ENCODE data around the gene GCKR. TPM values are rescaled to one million over a fixed set of nuclear protein-coding genes. Genes with fewer than 3 reads are reported as not detected.

GCKR gene
- total and polyA plus RNA-seq, 2 of the 13 experiments (the other 11 are each of a cell fraction or from before 2014, with no cell fraction given) = 15.2 to 48.3 TPM

DNA sequence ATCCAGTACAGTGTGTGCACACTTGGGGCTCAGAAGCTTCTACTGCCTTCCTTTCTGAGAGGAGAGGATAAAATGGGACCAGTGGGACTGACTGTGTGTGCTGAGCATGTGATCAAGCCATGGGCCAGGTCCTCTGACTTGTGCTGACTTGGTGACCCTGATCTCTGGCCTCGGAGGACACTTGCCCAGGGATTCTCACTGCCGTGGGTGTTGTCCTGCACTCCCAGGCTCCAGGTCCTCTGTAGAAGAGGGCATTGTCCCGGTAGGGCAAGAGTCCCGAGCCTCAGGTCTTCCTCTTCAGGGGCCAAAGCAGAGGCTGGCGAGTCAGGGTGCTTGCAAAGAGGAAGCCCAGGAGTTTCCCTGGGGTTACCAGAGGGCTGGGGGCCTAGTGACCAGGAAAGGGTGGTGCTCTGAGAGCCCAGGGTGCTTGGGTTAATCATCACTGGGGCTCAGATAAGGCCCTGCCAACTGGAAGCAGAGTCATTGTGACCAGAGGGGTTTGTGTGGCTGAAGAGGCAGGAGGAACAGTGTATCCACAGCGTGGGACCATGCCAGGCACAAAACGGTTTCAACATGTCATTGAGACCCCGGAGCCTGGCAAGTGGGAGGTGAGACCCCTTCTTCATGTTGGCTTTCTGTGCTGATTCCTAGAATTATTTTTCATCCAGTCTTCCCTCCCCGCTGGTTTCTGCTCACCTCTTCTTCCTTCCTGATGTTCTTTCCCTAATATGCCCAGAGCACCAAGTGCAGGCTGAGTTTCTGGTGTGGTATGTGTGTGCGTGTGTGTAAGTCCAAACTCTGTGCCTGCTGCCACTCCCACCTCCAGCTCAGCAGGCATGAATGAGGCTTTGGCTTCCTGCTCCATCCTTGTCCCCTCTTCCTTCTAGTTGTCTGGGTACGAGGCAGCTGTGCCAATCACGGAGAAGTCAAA lies at the start of gene GCKR (continued):
- TF ChIP-seq, protein P1, sequence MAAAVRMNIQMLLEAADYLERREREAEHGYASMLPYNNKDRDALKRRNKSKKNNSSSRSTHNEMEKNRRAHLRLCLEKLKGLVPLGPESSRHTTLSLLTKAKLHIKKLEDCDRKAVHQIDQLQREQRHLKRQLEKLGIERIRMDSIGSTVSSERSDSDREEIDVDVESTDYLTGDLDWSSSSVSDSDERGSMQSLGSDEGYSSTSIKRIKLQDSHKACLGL (CRISPR knock-in tag; IDR thresholded peaks at IDR 0.05) = peak; percentile 81
- TF ChIP-seq NCOA1 (CRISPR knock-in tag; IDR thresholded peaks at IDR 0.05) = no peak
- TF ChIP-seq HOXD1 (CRISPR knock-in tag; IDR thresholded peaks at IDR 0.05) = no peak
- no peak for TF ChIP-seq FOSL1 (CRISPR knock-in tag; IDR thresholded peaks at IDR 0.05; ENCODE audit: borderline replicate concordance)
- no peak for TF ChIP-seq ZNF383 (CRISPR knock-in tag; IDR thresholded peaks at IDR 0.05; ENCODE audit: borderline replicate concordance)
- peak; percentile 97 for TF ChIP-seq ZNF605 (CRISPR knock-in tag; IDR thresholded peaks at IDR 0.05)
- peak; percentile 60; the same call in 1 of the 2 replicates for TF ChIP-seq SMAD3 (CRISPR knock-in tag; IDR thresholded peaks at IDR 0.05)
- TF ChIP-seq DPF2 (CRISPR knock-in tag; IDR thresholded peaks at IDR 0.05; ENCODE audit: borderline replicate concordance, low read depth) = peak; percentile 45; the same call in 1 of the 2 replicates
- TF ChIP-seq, protein P2, sequence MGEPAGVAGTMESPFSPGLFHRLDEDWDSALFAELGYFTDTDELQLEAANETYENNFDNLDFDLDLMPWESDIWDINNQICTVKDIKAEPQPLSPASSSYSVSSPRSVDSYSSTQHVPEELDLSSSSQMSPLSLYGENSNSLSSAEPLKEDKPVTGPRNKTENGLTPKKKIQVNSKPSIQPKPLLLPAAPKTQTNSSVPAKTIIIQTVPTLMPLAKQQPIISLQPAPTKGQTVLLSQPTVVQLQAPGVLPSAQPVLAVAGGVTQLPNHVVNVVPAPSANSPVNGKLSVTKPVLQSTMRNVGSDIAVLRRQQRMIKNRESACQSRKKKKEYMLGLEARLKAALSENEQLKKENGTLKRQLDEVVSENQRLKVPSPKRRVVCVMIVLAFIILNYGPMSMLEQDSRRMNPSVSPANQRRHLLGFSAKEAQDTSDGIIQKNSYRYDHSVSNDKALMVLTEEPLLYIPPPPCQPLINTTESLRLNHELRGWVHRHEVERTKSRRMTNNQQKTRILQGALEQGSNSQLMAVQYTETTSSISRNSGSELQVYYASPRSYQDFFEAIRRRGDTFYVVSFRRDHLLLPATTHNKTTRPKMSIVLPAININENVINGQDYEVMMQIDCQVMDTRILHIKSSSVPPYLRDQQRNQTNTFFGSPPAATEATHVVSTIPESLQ (CRISPR knock-in tag; conservative IDR thresholded peaks at IDR 0.05) = no peak
- TF ChIP-seq ZNF615 (CRISPR knock-in tag; IDR thresholded peaks at IDR 0.05; ENCODE audit: borderline replicate concordance) = no peak
- no peak for TF ChIP-seq ZNF790 (CRISPR knock-in tag; IDR thresholded peaks at IDR 0.05; ENCODE audit: borderline replicate concordance)
- TF ChIP-seq SUZ12 (IDR thresholded peaks at IDR 0.05; ENCODE audit: low read depth, low read length) = no peak
- TF ChIP-seq ZNF670 (CRISPR knock-in tag; IDR thresholded peaks at IDR 0.05; ENCODE audit: borderline replicate concordance) = 0 out of 2 replicates have a peak, but pooled peaks have one; percentile 65
- peak; percentile 78; the same call in 1 of the 2 replicates for TF ChIP-seq ZNF766 (CRISPR knock-in tag; IDR thresholded peaks at IDR 0.05; ENCODE audit: borderline replicate concordance)
- TF ChIP-seq ZNF570 (CRISPR knock-in tag; IDR thresholded peaks at IDR 0.05; ENCODE audit: borderline replicate concordance) = no peak
- no peak for TF ChIP-seq KLF15 (CRISPR knock-in tag; IDR thresholded peaks at IDR 0.05; ENCODE audit: borderline replicate concordance)
- TF ChIP-seq ZNF138 (CRISPR knock-in tag; IDR thresholded peaks at IDR 0.05; ENCODE audit: low read depth) = peak; percentile 18; the same call in 1 of the 2 replicates
- TF ChIP-seq, protein P3, sequence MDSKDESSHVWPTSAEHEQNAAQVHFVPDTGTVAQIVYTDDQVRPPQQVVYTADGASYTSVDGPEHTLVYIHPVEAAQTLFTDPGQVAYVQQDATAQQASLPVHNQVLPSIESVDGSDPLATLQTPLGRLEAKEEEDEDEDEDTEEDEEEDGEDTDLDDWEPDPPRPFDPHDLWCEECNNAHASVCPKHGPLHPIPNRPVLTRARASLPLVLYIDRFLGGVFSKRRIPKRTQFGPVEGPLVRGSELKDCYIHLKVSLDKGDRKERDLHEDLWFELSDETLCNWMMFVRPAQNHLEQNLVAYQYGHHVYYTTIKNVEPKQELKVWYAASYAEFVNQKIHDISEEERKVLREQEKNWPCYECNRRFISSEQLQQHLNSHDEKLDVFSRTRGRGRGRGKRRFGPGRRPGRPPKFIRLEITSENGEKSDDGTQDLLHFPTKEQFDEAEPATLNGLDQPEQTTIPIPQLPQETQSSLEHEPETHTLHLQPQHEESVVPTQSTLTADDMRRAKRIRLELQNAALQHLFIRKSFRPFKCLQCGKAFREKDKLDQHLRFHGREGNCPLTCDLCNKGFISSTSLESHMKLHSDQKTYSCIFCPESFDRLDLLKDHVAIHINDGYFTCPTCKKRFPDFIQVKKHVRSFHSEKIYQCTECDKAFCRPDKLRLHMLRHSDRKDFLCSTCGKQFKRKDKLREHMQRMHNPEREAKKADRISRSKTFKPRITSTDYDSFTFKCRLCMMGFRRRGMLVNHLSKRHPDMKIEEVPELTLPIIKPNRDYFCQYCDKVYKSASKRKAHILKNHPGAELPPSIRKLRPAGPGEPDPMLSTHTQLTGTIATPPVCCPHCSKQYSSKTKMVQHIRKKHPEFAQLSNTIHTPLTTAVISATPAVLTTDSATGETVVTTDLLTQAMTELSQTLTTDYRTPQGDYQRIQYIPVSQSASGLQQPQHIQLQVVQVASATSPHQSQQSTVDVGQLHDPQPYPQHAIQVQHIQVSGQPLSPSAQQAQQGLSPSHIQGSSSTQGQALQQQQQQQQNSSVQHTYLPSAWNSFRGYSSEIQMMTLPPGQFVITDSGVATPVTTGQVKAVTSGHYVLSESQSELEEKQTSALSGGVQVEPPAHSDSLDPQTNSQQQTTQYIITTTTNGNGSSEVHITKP (CRISPR knock-in tag; IDR thresholded peaks at IDR 0.05; ENCODE audit: low read depth) = peak; percentile 49; the same call in 1 of the 2 replicates
- TF ChIP-seq MED1 (CRISPR knock-in tag; IDR thresholded peaks at IDR 0.05) = peak; percentile 88

Data from HepG2 (cell line).